HG03135 (cell line): Measurements from ENCODE around the gene SLC9A7.
"Not testable (repeated sequence)": the region's sequence is repeated elsewhere in the genome, so short reads cannot be mapped to it uniquely, and the experiment has no call there.

ENCODE experiments used
- ATAC-seq: cut with Tn5 transposase; IDR thresholded peaks from one replicate; pipeline ENCODE4 v1.9.1; 2021; ENCODE audit warnings: mild to moderate bottlenecking, moderate library complexity; ENCODE audit not compliant: unreplicated experiment

Gene SLC9A7

GRCh38 chrX:46754586-46755061 lies 4.3 kb downstream of the SLC9A7 start:
- ATAC-seq, result no peak

GRCh38 chrX:46754036-46754435 lies 4.9 kb downstream of the SLC9A7 start:
- ATAC-seq, result no peak

GRCh38 chrX:46750889-46751288 lies 8.0 kb downstream of the SLC9A7 start:
- no peak for ATAC-seq

GRCh38 chrX:46744009-46744408 lies 14.9 kb downstream of the SLC9A7 start:
- ATAC-seq, result no peak

GRCh38 chrX:46743046-46743445 lies 15.9 kb downstream of the SLC9A7 start:
- no peak for ATAC-seq

GRCh38 chrX:46739736-46740135 lies 19.2 kb downstream of the SLC9A7 start:
- no peak for ATAC-seq

GRCh38 chrX:46737462-46737861 lies 21.5 kb downstream of the SLC9A7 start:
- ATAC-seq, result no peak

GRCh38 chrX:46737041-46737440 lies 21.9 kb downstream of the SLC9A7 start:
- no peak for ATAC-seq

GRCh38 chrX:46735622-46736021 lies 23.3 kb downstream of the SLC9A7 start:
- no peak for ATAC-seq

- no peak for ATAC-seq
These were observed 25.7 kb downstream of the SLC9A7 start for GRCh38 chrX:46733226-46733625.

GRCh38 chrX:46730765-46731164 lies 28.2 kb downstream of the SLC9A7 start:
- ATAC-seq, result no peak

GRCh38 chrX:46727441-46727840 lies 31.5 kb downstream of the SLC9A7 start:
- no peak for ATAC-seq

GRCh38 chrX:46723569-46723927 lies 35.4 kb downstream of the SLC9A7 start:
- ATAC-seq, result not testable (repeated sequence)

GRCh38 chrX:46722742-46723568 lies 36.0 kb downstream of the SLC9A7 start:
- no peak for ATAC-seq

- no peak for ATAC-seq
These were observed 42.1 kb downstream of the SLC9A7 start for GRCh38 chrX:46716796-46717195.

GRCh38 chrX:46715997-46716396 lies 42.9 kb downstream of the SLC9A7 start:
- no peak for ATAC-seq

- ATAC-seq, result no peak
These were observed 43.4 kb downstream of the SLC9A7 start for GRCh38 chrX:46715530-46715929.

- ATAC-seq, result peak; percentile 60
These were observed 45.0 kb downstream of the SLC9A7 start for GRCh38 chrX:46713672-46714490.

GRCh38 chrX:46712764-46713163 lies 46.2 kb downstream of the SLC9A7 start:
- ATAC-seq, result no peak

- no peak for ATAC-seq
These were observed 47.8 kb downstream of the SLC9A7 start for GRCh38 chrX:46710927-46711623.

GRCh38 chrX:46710425-46710824 lies 48.5 kb downstream of the SLC9A7 start:
- no peak for ATAC-seq
